HepG2 (cell line): Measurements from ENCODE around the gene BTBD8.

Source experiments
- CTCF ChIP-seq: sonication (generic); formaldehyde crosslinking; IDR thresholded peaks from 2 replicates; pipeline ENCODE4 v1.5.0; 2020; ENCODE audit warnings: mild to moderate bottlenecking, missing genetic modification reagents, moderate library complexity
- HNF4A ChIP-seq: sonication (generic); formaldehyde crosslinking; IDR thresholded peaks from 2 replicates; pipeline ENCODE4 v1.4.0; 2020; ENCODE audit warnings: missing genetic modification reagents
- NFIC ChIP-seq: IDR thresholded peaks from 2 replicates; pipeline ENCODE4 v1.6.1; 2012; ENCODE audit warnings: mild to moderate bottlenecking, low read length, inconsistent platforms
- POLR2A ChIP-seq, 2 experiments: IDR thresholded peaks; 2 replicates each; pipeline ENCODE4 v1.6.1; 2011; ENCODE audit warnings: low read depth in 2 of 2, low read length in 2 of 2, mild to moderate bottlenecking in 1 of 2, moderate library complexity in 1 of 2; ENCODE audit not compliant: insufficient read depth in 1 of 2
- SRSF4 ChIP-seq: fragments of 200-400 bp; formaldehyde crosslinking; IDR thresholded peaks from one replicate; pipeline ENCODE4 v1.6.1; 2018; ENCODE audit warnings: mild to moderate bottlenecking, low read depth, low read length, moderate library complexity; ENCODE audit not compliant: poor library complexity, severe bottlenecking
- ZKSCAN1 ChIP-seq: fragments of 150-350 bp; IDR thresholded peaks from 2 replicates; pipeline ENCODE4 v1.6.1; 2014; ENCODE audit warnings: low read length
- ZNF121 ChIP-seq: sonication (generic); formaldehyde crosslinking; IDR thresholded peaks from 2 replicates; pipeline ENCODE4 v1.5.0; 2020; ENCODE audit warnings: mild to moderate bottlenecking, missing genetic modification reagents
- ZNF382 ChIP-seq: sonication (generic); formaldehyde crosslinking; IDR thresholded peaks from 2 replicates; pipeline ENCODE4 v1.5.0; 2020; ENCODE audit warnings: missing genetic modification reagents, mild to moderate bottlenecking, borderline replicate concordance

GRCh38 chr1:92085727-92086126 lies 5.6 kb downstream of the BTBD8 start:
- TF ChIP-seq POLR2A (IDR thresholded peaks at IDR 0.05; ENCODE audit: insufficient read depth in 1 of 2, low read depth in 2 of 2, low read length in 2 of 2) = no peak
- no peak for TF ChIP-seq ZNF382 (CRISPR knock-in tag)
- TF ChIP-seq SRSF4 = no peak
- TF ChIP-seq CTCF (CRISPR knock-in tag) = no peak
- no peak for TF ChIP-seq HNF4A (CRISPR knock-in tag)
- no peak for TF ChIP-seq NFIC
- no peak for TF ChIP-seq ZNF121
- TF ChIP-seq ZKSCAN1 = no peak
